MM.1S (cell line): ENCODE data around the gene METTL18.

Experiments used
- CTCF ChIP-seq: fragments of 300-600 bp; sonication (generic); IDR thresholded peaks from 2 replicates; pipeline ENCODE4 v1.5.1; 2016; ENCODE audit warnings: antibody characterized with exemption, low read length, mixed read lengths
- EZH2 ChIP-seq: fragments of 300-600 bp; sonication (generic); optimal IDR thresholded peaks from 2 replicates; pipeline ENCODE3; 2017; ENCODE audit warnings: low read depth, mild to moderate bottlenecking, antibody characterized with exemption, low read length, mixed read lengths

- TF ChIP-seq CTCF (no peak), EZH2 (no peak)
These were observed 32.0 kb downstream of the METTL18 start for GRCh38 chr1:169762699-169763098.
